ENCODE results near the gene TERB1.
A peak's percentile ranks its signal among the peaks of the same experiment; 100 is the strongest.

Gene TERB1, protein sequence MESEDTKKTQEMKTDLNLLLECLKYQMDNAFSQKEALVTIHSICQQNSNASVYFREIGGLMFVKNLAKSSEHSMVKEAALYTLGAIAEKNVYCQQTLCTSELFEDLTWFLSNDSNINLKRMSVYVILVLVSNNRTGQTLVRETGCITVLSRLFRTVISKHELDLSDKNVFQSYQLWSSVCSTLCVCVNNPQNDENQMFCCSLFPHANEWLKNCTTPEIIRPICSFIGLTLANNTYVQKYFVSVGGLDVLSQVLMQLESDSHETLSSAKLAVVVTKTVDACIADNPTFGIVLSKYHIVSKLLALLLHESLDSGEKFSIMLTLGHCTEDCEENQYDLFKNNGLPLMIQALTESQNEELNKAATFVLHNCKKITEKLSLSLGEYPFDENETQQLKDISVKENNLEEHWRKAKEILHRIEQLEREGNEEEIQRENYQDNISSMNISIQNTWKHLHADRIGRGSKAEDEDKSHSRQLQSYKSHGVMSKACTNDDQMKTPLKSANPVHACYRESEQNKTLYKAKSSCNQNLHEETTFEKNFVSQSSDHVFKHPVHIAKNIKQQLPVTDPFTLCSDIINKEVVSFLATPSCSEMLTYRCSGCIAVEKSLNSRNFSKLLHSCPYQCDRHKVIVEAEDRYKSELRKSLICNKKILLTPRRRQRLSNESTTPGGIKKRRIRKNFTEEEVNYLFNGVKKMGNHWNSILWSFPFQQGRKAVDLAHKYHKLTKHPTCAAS

DNA sequence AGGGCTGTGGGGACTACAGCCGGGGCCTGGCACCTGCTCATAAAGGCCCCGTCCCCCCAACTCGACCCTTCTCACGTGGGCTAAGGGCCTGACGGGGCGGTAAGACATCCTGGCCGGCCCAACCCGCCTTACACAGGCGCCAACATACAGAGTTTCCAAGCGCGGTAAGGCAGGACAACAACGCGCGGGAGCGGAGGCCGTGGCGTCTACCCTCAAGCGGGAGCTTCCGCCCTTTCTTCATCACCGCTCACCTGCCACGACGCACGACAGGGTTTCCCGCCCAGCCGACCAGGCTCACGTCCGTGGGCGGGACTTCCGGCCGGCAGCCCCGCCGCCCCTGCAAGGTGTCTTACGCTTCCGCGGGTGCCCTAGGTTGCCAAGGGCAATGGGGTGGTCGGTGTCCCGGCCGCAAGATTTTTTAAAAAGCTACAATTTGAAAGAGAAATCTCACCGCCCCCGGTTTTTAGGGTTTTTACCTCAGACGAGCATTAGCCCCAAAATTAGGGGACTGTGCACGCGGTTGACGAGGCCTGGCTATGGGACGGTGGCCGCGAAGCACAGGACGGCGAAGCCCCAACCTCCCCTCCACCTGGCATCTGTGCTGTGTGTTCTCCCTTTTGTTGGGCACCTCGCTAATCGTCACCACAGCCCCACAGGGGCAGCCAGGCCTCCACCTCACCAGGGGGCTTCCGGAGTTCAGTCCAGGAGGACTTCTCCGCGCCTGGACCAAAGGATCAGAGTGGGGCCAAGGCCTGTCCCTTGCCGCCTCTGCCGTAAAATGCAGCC, at the start of gene TERB1:
TSS of gene TERB1 (minus strand) at position 265 of the 786 bp plus-strand sequence. CDS start 4,786 bp downstream, outside the sequence.
- DNase-seq, result no peak

DNA sequence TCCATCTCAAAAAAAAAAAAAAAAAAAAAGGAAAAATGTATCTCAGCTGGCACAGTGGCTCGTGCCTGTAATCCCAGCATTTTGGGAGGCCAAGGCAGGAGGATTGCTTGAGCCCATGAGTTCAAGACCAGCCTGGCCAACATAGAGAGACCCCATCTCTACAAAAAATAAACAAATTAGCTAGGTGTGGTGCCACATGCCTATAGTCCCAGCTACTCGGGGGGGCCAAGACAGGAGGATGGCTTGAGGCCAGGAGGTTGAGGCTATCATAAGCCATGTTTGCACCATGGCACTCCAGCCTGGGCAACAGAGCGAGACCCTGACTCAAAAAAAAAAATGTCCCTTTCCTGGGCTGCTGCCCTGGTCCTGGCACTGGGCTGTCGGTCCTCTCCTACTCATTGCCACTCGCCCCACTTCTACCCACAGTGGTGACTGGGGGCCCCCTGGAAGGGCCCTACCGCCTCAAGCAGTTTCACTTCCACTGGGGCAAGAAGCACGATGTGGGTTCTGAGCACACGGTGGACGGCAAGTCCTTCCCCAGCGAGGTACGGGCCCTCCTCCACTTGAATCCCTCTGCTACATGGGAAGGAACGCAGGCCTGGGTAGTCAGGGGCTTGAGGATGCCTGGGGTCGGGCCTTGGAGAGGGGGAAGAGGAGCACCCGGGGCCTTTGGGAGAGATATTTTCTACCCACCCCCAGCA, 48.9 kb upstream of the TERB1 start:
- no peak for DNase-seq

DNA sequence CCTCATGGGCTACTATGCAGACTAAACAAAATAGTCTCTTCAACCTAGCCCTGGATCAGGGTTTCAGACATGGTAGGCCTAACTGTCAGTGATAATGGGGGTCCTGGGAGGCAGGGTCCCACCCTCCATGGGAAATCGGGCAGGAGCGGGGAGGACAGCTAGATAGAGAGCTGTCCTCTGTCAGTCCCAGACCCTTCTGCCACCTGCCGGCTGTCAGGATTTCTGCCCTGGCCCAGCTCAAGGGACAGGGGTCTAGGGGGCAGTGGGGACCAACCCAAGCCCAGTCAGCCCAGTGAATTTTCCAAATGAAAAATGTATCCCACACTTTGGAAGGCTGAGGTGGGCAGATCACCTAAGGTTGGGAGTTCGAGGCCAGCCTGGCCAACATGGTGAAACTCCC, 48.2 kb upstream of the TERB1 start:
- DNase-seq, result no peak

DNA sequence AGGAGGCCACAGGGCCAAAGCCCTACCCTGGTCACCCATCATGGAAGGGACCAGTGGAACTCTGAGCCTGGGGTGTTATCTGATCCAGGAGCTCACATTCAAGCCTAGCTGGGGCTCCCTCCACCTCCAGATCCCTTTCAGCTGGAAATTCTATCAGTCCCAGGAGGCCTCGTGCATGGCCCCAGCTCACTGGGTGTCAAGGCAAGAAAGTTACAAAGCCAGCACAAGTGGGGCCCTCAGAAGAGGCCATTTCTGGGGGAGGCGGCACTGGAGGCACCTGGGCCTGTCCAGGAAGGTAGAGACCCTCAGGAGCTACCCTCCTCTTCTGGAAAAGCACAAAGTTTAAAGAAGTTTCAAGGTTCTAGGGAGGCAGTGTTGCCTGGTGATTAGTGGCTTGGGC, 47.6 kb upstream of the TERB1 start:
- no peak for DNase-seq

DNA sequence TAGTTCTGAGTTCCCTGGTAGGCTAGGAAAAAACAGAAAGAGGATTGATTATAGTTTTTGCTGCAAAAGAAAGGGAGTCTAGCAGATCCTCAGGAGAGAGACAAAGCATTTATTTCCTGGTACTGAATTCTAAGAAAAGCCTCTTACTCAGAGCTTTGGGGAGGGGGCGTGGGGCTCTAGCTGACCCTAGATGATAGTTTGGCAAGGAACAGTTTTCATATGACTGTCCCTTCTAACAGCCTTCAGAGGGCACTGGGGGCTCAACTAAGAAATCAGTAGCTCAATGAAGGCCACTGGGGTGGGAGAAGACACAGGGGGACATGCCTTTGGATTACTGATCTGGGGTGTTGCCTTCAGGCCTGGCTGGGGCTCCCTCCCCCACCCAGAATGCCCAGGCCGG, 46.8 kb upstream of the TERB1 start:
- no peak for DNase-seq

DNA sequence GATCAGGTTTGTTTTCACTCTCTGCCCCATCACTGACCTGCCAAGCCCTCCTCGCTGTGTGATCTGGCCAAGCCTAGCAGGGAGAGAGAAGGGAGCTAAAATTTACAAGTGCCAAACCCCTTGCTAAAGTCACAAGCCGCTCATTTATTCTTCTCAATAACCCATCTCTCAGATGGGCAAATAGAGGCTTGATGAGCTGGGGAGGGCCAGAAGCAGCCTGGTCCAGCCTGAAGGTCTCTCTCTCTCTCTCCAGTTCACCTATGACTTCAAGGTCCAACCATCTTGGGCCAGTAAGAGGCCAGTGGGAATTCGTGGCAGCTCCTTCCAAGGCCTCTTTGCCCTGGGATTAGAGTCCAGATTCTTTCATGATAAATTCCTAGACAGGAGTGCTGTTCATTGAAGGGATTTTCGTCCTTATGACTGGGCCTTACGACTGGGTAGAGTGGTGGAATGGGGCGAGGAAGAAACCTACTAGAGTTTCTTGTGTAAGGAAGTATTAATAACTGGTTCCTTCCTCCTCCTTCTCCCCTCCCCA, 46.2 kb upstream of the TERB1 start:
- DNase-seq, result no peak

DNA sequence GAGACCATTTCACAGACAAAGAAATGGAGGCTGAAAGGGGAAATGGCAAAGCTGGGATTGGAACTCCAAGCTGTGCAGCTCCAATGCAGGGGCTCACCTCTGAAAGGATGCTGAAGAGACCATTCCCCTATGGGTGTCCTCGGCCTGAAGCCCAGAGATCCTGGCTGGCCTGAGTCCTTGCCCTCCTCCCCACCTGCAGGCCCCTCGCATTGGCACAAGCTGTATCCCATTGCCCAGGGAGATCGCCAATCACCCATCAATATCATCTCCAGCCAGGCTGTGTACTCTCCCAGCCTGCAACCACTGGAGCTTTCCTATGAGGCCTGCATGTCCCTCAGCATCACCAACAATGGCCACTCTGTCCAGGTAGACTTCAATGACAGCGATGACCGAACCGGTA, 45.4 kb upstream of the TERB1 start:
- no peak for DNase-seq

DNA sequence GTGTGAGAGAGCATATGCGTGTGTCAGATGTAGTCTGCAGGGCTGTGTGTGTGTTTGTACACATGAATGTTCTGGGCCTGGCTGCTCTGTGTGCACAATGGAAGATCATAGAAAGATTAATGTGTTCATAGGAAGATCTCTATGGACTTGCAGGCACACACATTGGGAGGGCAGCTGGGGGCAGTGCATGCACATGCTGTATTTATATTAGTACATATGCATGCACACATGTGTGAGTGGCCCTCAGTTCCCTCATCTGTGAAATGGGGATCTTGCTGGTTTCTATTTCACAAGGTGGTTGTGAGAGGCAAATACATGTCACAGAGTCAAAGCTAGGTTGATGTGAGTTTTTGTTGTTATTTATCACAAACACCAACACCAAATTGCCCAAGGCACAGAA, 44.9 kb upstream of the TERB1 start:
- no peak for DNase-seq

DNA sequence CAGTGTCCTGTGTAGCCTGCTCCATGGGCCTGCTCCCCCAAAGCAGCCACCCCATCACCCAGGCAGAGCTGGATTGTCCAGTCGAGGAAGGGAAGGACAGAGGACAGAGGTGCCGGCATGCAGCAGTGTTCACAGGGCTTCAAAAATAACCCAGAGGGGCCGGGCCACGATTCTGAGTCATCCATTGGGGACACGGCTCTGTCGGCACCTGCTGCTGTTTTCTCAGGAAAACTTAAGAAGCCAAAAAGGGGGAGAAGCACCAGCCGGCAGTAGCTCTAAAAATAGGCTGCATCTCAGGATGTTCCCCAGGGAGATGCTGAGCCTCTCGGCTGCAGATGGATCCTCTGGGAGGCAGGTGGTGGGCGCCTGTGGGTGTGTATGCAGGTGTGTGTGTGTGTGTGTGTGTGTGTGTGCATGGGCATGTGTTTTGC, 44.4 kb upstream of the TERB1 start:
- DNase-seq, result peak; percentile 30

DNA sequence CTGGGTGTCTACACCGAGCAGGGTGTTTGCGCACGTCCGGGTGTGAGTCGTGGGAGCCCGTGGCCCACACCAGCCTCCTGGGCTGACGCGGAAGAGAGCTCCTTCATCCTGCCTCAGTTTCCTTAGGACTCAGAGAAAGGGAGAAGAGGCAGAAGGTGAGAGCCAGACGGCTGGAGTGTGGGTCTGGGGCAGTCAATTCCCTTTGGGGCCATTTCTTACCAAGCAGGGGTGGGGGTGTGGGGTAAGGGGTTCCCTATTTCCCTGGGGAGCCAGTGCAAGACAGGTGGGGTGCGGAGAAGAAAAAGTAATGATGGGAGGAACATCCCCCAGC, 43.7 kb upstream of the TERB1 start:
- DNase-seq, result no peak

DNA sequence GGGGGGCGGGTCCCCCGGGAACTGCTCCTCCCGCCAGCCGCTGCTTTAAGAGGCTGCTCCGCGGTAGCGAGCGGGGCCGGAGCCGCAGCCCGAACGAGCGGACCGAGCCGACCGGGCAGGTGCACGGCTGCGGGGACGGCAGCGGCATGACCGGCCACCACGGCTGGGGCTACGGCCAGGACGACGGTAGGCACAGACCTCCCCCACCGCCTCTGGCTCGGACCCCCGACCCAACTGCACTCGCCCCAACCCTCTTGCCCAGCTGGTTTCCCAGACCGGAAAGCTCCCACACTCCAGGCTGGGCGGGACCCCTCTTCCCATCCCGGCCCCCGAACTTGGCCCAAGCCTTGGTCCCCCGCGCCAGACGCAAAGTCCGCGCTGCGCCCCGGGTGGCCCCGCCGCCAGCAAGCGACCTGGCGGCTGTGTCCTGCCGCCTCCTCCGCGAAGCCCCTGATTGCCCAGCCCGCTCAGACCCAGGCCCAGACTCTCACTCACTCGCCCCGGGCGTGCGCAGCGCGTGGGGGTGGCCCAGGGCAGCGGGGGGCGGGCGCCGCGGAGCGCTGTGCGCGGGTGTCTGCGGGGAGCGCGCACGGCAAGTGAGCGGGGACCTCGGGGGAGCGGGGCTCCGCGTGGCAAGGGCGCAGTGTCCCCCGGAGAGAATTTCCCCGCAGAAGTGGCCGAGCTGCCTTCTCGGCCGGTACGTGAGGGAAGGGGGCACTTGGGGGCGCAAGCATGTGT, 43.1 kb upstream of the TERB1 start, which contains the start of gene CA7:
TSS of gene CA7 (plus strand) at position 73 of the 738 bp plus-strand sequence. CDS start at position 147, 74 bp downstream.
- DNase-seq, result peak; percentile 17

DNA sequence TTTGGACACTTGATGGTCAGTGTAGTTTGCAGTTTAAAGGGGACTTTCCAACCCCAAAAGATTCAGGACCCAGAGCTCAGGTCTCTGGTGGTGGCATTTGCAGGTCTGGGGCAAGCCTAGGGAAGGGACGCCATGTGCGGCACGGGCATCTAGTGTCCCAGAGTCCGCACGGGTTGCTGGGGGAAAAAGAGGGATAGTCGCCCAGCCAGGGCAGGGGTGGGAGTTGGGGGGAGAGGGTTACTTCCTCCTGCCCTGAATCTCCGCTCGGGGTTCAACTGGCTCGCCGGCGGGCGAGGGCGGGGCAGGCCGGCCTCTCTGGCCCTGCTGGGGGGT, 42.6 kb upstream of the TERB1 start:
- DNase-seq, result no peak

DNA sequence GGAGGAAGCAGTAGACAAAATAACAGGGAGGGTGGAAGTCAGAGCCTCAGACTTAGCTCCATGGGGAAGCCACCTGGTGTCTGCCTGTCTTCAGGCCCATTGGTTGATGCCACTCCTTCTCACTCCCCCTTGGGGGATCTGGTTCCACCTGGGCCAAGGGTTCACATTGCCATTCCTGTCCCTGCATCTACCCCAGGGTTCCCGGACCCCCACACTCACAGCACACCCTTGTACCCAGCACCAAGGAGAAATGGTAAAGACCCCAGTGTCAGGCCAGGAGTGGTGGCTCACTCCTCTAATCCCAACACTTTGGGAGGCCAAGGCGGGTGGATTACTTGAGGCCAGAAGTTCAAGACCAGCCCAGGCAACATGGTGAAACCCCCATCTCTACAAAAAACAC, 41.8 kb upstream of the TERB1 start:
- no peak for DNase-seq

DNA sequence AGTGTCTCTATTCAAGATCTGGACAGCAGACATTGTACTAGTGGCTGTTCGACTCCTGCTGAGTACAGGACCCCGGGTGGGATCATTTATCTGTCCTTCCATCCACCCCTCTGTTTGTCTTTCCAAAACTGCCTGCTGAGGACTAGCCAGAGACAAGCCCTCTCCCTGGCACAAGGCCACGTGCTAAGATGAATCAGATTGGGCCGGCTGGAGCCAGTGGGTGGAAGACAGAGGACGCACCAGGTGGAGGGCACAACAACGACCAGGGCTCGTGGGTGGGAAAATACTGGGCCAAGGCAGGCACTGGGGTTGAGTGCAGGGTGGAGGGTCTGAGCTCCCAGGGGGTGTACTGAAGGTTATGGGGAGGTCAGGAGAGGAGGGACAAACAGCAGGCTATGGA, 41.4 kb upstream of the TERB1 start:
- DNase-seq, result peak; percentile 75

DNA sequence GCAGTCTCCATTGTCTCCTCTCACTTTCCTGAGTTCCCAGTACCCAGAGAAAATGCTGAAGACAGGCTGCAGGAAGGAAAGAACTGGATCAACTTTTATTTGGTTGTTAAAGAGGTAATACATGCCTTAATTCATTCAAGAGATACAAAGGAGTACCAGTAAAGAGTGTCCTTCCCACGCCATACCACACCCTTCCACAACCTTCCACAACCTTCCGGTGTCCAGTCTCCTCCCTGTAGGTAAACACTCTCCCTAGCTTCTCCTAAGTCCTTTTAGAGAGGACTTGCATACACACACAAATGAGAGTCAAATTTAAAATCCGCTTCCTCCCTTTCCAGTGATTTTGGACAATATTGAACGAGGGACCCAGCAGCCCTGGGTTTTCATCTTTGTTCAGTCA, 40.0 kb upstream of the TERB1 start:
- DNase-seq, result no peak

DNA sequence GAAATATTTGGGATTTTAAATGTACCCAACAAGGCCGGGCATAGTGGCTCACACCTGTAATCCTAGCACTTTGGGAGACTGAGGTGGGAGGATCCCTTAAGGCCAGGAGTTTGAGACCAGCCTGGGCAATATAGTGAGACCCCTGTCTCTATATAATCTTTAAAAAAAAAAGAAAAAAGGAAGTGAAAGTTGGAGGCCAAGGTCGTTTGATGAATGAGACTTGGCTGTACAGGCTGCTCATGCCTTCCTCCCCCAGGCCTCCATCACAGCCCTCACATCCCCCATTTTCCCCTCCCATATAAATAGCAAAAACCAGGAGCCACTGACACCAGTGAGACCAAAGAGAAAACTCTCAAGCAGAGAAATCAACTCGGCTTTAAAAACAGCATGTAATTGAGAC, 39.5 kb upstream of the TERB1 start:
- no peak for DNase-seq

DNA sequence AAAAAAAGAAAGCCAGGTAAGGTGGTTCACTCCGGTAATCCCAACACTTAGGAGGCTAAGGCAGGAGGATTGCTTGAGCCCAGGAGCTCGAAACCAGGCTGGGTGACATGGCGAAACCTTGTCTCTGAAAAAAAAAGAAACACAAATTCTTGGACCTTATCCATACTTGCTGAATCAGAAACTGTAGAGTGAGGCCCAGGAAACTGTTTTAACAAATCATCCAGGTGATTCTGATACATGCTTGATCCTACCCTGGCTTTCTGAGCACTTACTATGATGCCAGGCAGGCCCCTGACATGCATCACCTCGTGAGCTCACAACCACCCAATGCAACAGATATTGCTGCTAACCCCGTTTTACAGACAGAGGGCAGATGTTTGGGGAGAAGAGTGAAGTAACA, 33.4 kb upstream of the TERB1 start:
- no peak for DNase-seq

DNA sequence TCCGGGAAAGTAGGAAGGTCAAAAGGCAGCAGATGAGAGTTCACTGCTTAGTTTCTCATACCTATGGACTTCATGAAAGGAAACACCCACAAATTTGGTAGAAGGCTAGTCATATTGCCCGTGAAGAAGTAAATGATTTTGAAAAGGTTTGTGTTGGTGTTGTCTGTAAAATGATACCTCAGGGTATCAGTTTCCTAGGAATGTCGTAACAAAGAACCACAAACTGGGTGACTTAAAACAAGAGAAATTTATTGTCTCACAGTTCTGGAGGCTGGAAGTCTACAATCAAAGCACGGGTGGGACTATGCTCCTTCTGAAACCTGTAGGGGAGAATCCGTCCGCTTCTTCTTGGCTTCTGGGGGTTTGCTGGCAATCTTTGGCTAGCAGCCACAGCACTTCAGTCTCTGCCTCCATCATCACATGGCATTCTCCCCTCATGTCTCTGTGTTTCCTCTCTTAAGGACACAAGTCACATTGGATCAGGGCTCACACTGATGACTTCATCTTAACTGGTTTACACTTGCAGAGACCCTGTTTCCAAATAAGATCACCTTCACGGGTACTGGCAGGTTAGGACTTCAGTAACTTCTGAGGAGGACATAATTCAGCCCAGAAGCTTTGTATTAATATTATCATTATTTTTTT, 31.4 kb upstream of the TERB1 start:
- no peak for DNase-seq

DNA sequence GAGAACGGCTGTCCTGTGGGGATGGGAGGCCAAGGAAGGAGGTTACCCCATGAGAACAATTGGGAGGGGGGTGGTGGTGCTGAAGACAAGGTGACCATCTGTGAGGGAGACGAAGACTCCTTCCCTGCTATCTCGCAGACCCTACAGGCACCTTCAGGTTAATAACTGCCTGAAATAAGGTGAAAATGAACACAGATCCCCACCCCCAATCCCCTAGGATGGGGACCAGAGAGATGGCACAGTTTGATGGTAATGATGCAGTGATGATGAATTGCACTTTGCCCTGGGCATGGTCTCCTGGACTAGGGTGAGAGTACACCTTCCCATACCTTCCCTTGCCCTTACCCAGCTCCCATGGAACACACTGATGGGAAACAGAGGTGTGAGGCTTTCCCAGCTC, 30.8 kb upstream of the TERB1 start:
- no peak for DNase-seq

DNA sequence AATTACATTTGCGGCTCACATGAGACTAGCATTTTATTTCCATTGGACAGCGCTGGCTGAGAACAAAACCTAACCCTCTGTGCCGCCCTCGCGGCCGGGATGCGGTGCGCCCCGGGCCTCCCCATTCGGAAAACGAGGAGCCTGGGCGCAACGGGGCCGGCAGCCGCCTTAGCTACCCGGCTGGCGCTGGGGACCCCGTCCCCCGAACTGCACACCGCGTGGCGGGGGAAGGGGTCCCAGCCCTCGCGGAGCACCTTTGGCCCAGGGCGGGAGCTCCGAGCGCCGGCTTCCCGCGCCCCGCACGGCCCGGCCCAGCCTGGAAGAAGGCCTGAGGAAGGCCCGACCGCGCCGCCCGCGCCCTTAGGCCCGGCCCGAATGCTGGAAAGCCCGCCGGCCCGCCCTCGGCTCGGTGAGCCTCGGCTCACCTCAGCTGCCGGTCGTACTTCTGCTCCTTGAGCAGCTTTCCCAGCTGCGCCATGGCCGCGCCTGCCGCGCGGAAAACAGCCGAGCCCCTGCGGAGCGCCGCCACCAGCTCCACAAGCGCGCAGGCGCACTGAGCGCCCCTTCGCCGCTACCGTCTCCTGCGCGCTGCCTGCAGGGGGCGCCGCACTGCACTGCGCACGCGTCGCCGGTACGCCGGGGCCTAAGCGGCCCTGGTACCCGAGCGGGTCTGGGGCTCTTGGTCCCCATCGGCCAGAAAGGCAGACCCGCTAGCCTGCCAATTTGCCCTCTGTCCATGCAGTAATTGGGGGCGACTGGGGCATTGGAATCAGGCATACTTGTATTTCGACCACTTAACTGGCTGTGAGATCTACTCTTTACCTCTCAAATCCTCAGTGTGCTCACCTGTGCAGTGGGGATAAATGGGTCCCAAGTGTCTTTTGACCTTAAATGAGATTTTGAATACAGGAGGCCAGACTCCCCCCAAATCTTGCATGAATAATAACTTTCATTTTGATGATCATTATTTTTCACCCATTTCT, 29.3 kb upstream of the TERB1 start, which contains the start of gene NAE1:
TSS of gene NAE1 (minus strand) at position 555 of the 983 bp plus-strand sequence. CDS start at position 478, 77 bp downstream.
- peak; percentile 82 for DNase-seq
